H9 (cell line): Measurements from ENCODE around the gene CCL27. TPM values are rescaled to one million over a fixed set of nuclear protein-coding genes. Genes with fewer than 3 reads are reported as not detected.

Experiments used
- DNase-seq: peaks from one replicate; pipeline ENCODE4 v3.0.0-alpha.2; 2017
- H2AFZ ChIP-seq: one replicate; pipeline ENCODE4 v1.6.1; 2013; ENCODE audit warnings: mild to moderate bottlenecking, low read length, control low read depth, moderate library complexity
- H2AK5ac ChIP-seq: 2 replicates; pipeline ENCODE4 v1.6.1; 2013; ENCODE audit warnings: low read length, control low read depth, mixed read lengths; ENCODE audit not compliant: insufficient read length
- H2BK120ac ChIP-seq: one replicate; pipeline ENCODE4 v1.6.1; 2013; ENCODE audit warnings: low read depth, mild to moderate bottlenecking, low read length, control low read depth, inconsistent platforms; ENCODE audit not compliant: poor library complexity, severe bottlenecking
- H2BK12ac ChIP-seq: 2 replicates; pipeline ENCODE4 v1.6.1; 2013; ENCODE audit warnings: low read length, control low read depth, mixed read lengths, low read depth; ENCODE audit not compliant: insufficient read length
- H2BK15ac ChIP-seq: 2 replicates; pipeline ENCODE4 v1.6.1; 2013; ENCODE audit warnings: low read depth, low read length, control low read depth
- H2BK20ac ChIP-seq: one replicate; pipeline ENCODE4 v1.6.1; 2013; ENCODE audit warnings: low read depth, mild to moderate bottlenecking, low read length, control low read depth, inconsistent platforms; ENCODE audit not compliant: poor library complexity, severe bottlenecking
- H2BK5ac ChIP-seq: 2 replicates; pipeline ENCODE4 v1.6.1; 2013; ENCODE audit warnings: low read length, control low read depth, mixed read lengths; ENCODE audit not compliant: insufficient read length
- H3K14ac ChIP-seq: 2 replicates; pipeline ENCODE4 v1.6.1; 2013; ENCODE audit warnings: low read length, control low read depth; ENCODE audit not compliant: insufficient read depth
- H3K18ac ChIP-seq: 2 replicates; pipeline ENCODE4 v1.6.1; 2013; ENCODE audit warnings: low read depth, mild to moderate bottlenecking, mixed read lengths, low read length, control low read depth; ENCODE audit not compliant: insufficient read length
- H3K23ac ChIP-seq: 2 replicates; pipeline ENCODE4 v1.6.1; 2013; ENCODE audit warnings: low read length, control low read depth, mixed read lengths, low read depth; ENCODE audit not compliant: insufficient read length
- H3K23me2 ChIP-seq: 2 replicates; pipeline ENCODE4 v1.6.1; 2013; ENCODE audit warnings: low read depth, mild to moderate bottlenecking, mixed read lengths, low read length, control low read depth; ENCODE audit not compliant: insufficient read length, poor library complexity, severe bottlenecking
- H3K27ac ChIP-seq: 2 replicates; pipeline ENCODE4 v1.5.1; 2013; ENCODE audit warnings: low read length, control low read depth, mixed read lengths, low read depth; ENCODE audit not compliant: insufficient read length
- H3K27me3 ChIP-seq: 2 replicates; pipeline ENCODE4 v1.6.1; 2013; ENCODE audit warnings: low read length, control low read depth, inconsistent platforms; ENCODE audit not compliant: insufficient read depth
- H3K4ac ChIP-seq: 2 replicates; pipeline ENCODE4 v1.6.1; 2013; ENCODE audit warnings: low read depth, mild to moderate bottlenecking, control low read depth, inconsistent platforms, low read length, moderate library complexity
- H3K4me1 ChIP-seq: 2 replicates; pipeline ENCODE4 v1.6.1; 2013; ENCODE audit warnings: low read length, control low read depth, inconsistent platforms; ENCODE audit not compliant: insufficient read depth
- H3K4me2 ChIP-seq: 2 replicates; pipeline ENCODE4 v1.6.1; 2013; ENCODE audit warnings: low read length, control low read depth, mixed read lengths; ENCODE audit not compliant: insufficient read length, insufficient read depth
- H3K56ac ChIP-seq: 2 replicates; pipeline ENCODE4 v1.6.1; 2013; ENCODE audit warnings: low read depth, mild to moderate bottlenecking, mixed read lengths, low read length, control low read depth; ENCODE audit not compliant: insufficient read length
- H3K79me1 ChIP-seq: 2 replicates; pipeline ENCODE4 v1.6.1; 2013; ENCODE audit warnings: low read depth, mild to moderate bottlenecking, moderate library complexity, low read length, control low read depth, inconsistent platforms; ENCODE audit not compliant: insufficient read depth, poor library complexity, severe bottlenecking
- H3K79me2 ChIP-seq: 2 replicates; pipeline ENCODE4 v1.6.1; 2013; ENCODE audit warnings: low read length, control low read depth, inconsistent platforms; ENCODE audit not compliant: insufficient read depth
- H3K9ac ChIP-seq: 2 replicates; pipeline ENCODE4 v1.6.1; 2013; ENCODE audit warnings: low read length, control low read depth, mixed read lengths; ENCODE audit not compliant: insufficient read length; ENCODE audit errors: extremely low read depth
- H3K9me3 ChIP-seq: one replicate; pipeline ENCODE4 v1.6.1; 2013; ENCODE audit warnings: low read depth, low read length, inconsistent platforms; ENCODE audit not compliant: control insufficient read depth
- H3T11ph ChIP-seq: one replicate; pipeline ENCODE4 v1.6.1; 2013; ENCODE audit warnings: mild to moderate bottlenecking, low read length, control low read depth, inconsistent platforms
- H4K20me1 ChIP-seq: one replicate; pipeline ENCODE4 v1.6.1; 2013; ENCODE audit not compliant: control insufficient read depth, insufficient read length, insufficient read depth
- H4K5ac ChIP-seq: 2 replicates; pipeline ENCODE4 v1.6.1; 2013; ENCODE audit warnings: low read depth, mild to moderate bottlenecking, mixed read lengths, low read length, control low read depth; ENCODE audit not compliant: insufficient read length
- H4K8ac ChIP-seq: replicated peaks from 2 replicates; pipeline ENCODE4 v1.6.1; 2013; ENCODE audit warnings: low read length, control low read depth, mixed read lengths, low read depth; ENCODE audit not compliant: insufficient read length
- H4K91ac ChIP-seq: 2 replicates; pipeline ENCODE4 v1.6.1; 2013; ENCODE audit warnings: low read depth, mild to moderate bottlenecking, moderate library complexity, mixed read lengths, low read length, control low read depth; ENCODE audit not compliant: insufficient read length
- H3K27ac Mint-ChIP-seq, 3 experiments: 2 replicates in 2 of 3; 3 replicates in 1 of 3; pipeline ENCODE4 v1.8.0; 2020 to 2021; ENCODE audit warnings: mixed read lengths in 3 of 3, mild to moderate bottlenecking in 1 of 3, moderate library complexity in 1 of 3
- H3K27me3 Mint-ChIP-seq: 2 replicates; pipeline ENCODE4 v1.8.0; 2021; ENCODE audit warnings: low read depth, mild to moderate bottlenecking, moderate library complexity, mixed read lengths
- H3K36me3 Mint-ChIP-seq, 3 experiments: 2 replicates in 2 of 3; 3 replicates in 1 of 3; pipeline ENCODE4 v1.8.0; 2020 to 2021; ENCODE audit warnings: low read depth in 3 of 3, mixed read lengths in 3 of 3; ENCODE audit not compliant: insufficient read depth in 1 of 3
- H3K4me1 Mint-ChIP-seq, 2 experiments: 2 replicates each; pipeline ENCODE4 v1.8.0; 2020; ENCODE audit warnings: mixed read lengths in 2 of 2
- H3K4me3 Mint-ChIP-seq, 2 experiments: 2 replicates in 1 of 2; 3 replicates in 1 of 2; pipeline ENCODE4 v1.8.0; 2020 to 2021; ENCODE audit warnings: mild to moderate bottlenecking in 2 of 2, mixed read lengths in 2 of 2, moderate library complexity in 1 of 2
- H3K9me3 Mint-ChIP-seq, 2 experiments: 2 replicates in 1 of 2; 3 replicates in 1 of 2; pipeline ENCODE4 v1.8.0; 2020; ENCODE audit warnings: mild to moderate bottlenecking in 2 of 2, mixed read lengths in 2 of 2, moderate library complexity in 1 of 2
- CTCF ChIP-seq: fragments of 200-600 bp; sonication (generic); conservative IDR thresholded peaks from 3 replicates; pipeline ENCODE4 v1.8.0; 2021; ENCODE audit warnings: antibody characterized with exemption, mild to moderate bottlenecking
- WGBS: extraction: QIAGEN DNeasy Blood & Tissue Kit; methylation state at CpG from one replicate; pipeline ENCODE4 v1.1.7; 2013; ENCODE audit warnings: missing lambda C conversion rate, low lambda C conversion rate, mixed read lengths; ENCODE audit not compliant: insufficient read length; ENCODE audit errors: extremely low coverage; 5-methylcytosine and 5-hydroxymethylcytosine counted together
- total RNA-seq: library from RNA; stranded (reverse); gene quantifications from 2 replicates; pipeline ENCODE4 v1.2.1, GENCODE V29; 2021

Gene CCL27
- total RNA-seq, 1 experiment from 2014 or later = 0.28 TPM

- H3K23me2 ChIP-seq = no peaks in the 10 kb centered on the region
- no peak overlapping the region; a peak in 1 of 7 replicates for H3K27ac Mint-ChIP-seq
- DNase-seq = no peak
These were observed 4.0 kb downstream of the CCL27 start for GRCh38 chr9:34658461-34658860.

More at GRCh38 chr9:34658461-34658860, 4.0 kb downstream of the CCL27 start:
- Histone ChIP-seq H3K4me1 (no peaks in the 10 kb centered on the region; the same call in 1 of the 2 replicates), H2AK5ac (no peak overlapping the region), H3K18ac (no peak overlapping the region), H2BK5ac (no peak overlapping the region), H4K5ac (no peak overlapping the region), H3K27me3 (no peaks in the 10 kb centered on the region), H3T11ph (no peak overlapping the region), H4K91ac (no peak overlapping the region), H4K8ac (no peak overlapping the region), H2BK20ac (no peak overlapping the region), H3K9me3 (no peaks in the 10 kb centered on the region), H3K23ac (no peak overlapping the region), H4K20me1 (no peaks in the 10 kb centered on the region), H3K4ac (no peak overlapping the region), H3K56ac (no peak overlapping the region), H3K14ac (no peak overlapping the region), H2AFZ (no peak overlapping the region), H3K9ac (no peak overlapping the region), H3K79me1 (no peaks in the 10 kb centered on the region), H2BK15ac (no peak overlapping the region), H3K79me2 (no peaks in the 10 kb centered on the region), H2BK120ac (no peak overlapping the region), H3K27ac (no peak overlapping the region), H3K4me2 (no peak overlapping the region), H2BK12ac (no peak overlapping the region)
- WGBS = no CpG with 5 or more reads among the region's 14 CpGs
- no peak for TF ChIP-seq CTCF
- H3K9me3 Mint-ChIP-seq = no peaks in the 10 kb centered on the region
- no peaks in the 10 kb centered on the region for H3K36me3 Mint-ChIP-seq
- H3K4me3 Mint-ChIP-seq = no peak overlapping the region
- H3K4me1 Mint-ChIP-seq = peaks cover 7 to 20% of the 10 kb centered on the region in 2 experiments
- H3K27me3 Mint-ChIP-seq = peaks cover 6% of the 10 kb centered on the region
